SKM-1 (cell line): ENCODE measurements around the gene SERPINF2.
"Not testable (repeated sequence)": the region's sequence is repeated elsewhere in the genome, so short reads cannot be mapped to it uniquely, and the experiment has no call there.

Experiments
- DNase-seq: peaks from one replicate; lab custom pipeline; 2025; ENCODE audit not compliant: unreplicated experiment; lab: John Stamatoyannopoulos, UW

Gene SERPINF2

DNA sequence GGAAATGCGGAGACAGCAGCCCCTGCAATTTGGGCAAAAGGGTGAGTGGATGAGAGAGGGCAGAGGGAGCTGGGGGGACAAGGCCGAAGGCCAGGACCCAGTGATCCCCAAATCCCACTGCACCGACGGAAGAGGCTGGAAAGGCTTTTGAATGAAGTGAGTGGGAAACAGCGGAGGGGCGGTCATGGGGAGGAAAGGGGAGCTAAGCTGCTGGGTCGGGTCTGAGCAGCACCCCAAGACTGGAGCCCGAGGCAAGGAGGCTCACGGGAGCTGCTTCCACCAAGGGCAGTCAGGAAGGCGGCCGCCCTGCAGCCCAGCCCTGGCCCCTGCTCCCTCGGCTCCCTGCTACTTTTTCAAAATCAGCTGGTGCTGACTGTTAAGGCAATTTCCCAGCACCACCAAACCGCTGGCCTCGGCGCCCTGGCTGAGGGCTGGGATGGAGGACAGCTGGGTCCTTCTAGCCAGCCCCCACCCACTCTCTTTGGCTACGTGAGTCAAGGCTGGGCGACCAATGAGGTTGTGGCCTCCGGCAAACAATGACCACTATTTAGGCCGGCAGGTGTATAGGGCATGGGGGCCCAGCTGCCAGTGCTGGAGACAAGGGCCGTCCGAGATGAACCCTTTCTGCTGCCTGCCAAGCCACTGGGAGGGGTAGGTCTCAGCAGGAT, 19.7 kb downstream of the SERPINF2 start:
- no peak for DNase-seq

DNA sequence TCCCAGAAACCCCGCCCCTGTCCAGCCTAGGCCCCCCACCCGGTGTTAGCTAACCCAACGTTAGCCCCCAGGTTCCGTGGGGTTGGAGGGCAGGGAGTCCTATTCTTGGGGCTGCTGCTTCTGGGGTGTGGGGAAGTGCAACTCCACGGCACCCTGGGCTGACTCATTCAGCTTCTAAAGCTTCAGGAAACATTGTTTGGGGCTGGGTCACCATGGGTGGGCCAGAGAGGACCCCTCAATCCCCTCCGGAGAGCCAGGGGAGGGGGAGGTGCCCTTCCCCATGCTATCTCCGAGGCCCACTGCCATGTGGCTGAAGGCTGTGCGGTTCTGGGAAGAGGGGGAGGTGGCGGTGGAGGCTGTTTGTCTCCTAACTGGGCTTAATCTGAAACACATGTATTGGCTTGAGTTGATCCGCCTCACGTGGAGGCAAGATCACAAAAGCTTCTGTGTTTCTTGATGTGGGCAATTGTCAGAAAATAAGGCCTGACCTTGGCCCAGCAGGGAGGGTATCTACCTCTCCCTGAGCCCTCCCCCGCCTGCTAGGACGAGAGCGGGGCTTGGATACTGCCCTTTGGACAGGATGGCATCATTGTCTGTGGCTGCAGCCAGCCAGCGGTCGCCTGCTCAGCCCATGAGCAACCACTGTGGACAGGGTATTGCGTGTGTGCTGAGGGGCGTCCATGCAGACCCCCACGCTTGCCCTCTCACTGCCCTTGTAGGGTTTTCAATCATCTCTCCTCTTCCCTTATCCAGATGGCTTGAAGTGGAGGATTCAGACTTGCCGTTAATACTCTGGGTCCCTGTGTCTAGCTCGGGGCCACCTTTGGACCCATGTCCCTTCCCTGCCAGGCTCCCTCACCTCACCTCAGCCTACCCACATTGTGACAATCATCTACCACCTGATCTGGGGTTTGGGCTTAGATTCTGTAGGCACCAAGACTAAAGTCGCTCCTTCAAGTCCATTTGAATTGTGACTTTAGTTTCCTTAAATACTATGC, 20.5 kb downstream of the SERPINF2 start:
- no peak for DNase-seq

DNA sequence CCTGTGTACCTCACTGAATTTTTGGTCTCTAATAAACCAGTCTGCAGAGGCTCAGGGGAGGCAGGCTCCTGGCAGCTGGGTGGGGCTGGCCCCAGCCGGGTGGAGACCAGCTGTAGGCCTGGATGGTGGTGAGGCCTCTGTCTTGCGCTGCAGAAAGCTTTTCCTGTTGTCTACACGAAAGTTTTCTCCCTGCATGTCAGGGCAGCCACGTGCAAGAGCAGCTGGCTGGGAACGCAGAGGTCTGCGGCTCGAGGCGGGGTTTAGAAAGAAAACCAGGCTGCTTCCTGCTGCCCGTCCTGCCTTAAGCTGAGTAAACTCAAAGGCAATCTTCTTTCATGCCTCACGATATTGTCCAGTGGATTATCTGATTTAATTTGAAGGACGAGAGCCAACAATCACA, 21.6 kb downstream of the SERPINF2 start:
- DNase-seq = no peak

DNA sequence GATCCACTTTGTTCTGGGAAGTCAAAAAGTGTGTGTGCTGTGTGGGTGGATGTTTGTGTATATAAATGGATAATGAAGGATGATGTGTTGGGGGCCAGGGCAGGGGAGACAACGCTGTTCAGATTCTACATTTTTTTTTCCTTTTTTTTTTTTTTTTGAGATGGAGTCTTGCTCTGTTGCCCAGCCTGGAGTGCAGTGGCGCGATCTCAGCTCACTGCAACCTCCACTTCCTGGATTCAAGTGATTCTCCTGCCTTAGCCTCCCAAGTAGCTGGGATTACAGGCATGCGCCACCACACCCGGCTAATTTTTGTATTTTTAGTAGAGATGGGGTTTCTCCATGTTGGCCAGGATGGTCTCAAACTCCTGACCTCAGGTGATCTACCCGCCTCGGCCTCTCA, 22.0 kb downstream of the SERPINF2 start:
- DNase-seq = not testable (repeated sequence)

DNA sequence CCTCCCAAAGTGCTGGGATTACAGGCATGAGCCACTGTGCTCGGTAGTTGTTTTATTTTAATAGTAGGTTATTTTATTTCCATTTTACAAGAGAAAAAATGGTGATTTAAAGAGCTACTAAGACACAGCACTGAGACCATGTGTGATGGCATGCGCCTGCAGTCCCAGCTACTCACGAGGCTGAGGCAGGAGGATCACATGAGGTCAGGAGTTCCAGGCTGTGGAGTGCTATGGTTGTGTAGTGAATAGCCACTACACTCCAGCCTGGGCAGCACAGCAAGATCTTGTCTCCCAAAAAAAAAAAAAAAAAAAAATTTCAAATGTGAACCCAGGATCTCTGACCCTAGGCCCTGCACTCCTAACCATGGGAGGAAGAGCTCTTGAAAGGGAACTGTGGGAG, 22.9 kb downstream of the SERPINF2 start:
- no peak for DNase-seq

DNA sequence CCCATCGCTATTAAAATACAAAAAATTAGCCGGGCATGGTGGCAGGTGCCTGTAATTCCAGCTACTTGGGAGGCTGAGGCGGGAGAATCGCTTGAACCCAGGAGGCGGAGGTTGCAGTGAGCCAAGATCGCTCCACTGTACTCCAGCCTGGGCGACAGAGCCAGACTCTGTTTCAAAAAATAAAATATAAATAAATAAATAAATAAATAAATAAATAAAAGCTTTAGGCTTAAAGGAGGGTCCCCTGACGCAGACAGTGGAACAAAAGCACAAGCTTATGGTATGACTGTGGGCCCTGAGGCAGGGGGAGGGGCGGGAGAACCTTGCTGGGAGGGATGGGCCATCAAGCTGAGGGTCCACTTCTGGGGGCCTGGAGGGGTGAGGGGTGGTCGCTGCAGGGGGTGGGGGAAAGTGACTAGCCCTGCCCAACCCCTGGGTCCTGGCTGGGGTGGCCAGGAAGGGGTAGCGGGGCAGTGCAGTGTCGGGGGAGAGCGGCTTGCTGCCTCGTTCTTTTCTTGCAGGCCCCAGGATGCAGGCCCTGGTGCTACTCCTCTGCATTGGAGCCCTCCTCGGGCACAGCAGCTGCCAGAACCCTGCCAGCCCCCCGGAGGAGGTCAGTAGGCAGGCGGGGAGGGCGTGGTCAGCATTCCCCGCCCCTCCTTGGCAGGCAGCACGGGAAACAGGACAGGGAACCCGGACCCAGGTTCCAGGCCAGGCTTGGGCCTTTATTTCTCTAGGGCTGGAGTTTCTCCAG, 23.9 kb downstream of the SERPINF2 start:
- DNase-seq = no peak

DNA sequence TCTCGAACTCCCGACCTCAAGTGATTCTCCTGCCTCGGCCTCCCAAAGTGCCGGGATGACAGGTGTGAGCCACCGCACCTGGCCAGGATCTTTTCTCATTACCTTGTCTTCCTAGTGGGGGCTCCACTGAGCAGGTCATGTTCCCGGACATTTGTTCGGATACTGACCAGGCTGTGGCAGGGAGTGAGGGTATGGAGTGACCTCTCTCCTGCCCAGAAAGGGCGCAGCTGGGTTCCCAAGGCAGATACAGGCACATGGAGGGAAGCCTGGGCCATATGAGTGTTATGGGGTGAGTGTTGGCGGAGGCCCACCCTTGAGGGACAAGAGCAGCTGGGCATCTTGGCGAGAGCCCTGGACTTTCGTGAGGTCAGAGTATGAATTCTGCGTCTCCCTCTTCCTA, 24.7 kb downstream of the SERPINF2 start:
- no peak for DNase-seq

DNA sequence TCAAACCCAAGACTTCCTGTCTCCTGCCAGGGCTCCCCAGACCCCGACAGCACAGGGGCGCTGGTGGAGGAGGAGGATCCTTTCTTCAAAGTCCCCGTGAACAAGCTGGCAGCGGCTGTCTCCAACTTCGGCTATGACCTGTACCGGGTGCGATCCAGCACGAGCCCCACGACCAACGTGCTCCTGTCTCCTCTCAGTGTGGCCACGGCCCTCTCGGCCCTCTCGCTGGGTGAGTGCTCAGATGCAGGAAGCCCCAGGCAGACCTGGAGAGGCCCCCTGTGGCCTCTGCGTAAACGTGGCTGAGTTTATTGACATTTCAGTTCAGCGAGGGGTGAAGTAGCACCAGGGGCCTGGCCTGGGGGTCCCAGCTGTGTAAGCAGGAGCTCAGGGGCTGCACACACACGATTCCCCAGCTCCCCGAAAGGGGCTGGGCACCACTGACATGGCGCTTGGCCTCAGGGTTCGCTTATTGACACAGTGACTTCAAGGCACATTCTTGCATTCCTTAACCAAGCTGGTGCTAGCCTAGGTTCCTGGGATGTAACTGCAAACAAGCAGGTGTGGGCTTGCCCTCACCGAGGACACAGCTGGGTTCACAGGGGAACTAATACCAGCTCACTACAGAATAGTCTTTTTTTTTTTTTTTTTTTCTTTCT, 27.3 kb downstream of the SERPINF2 start:
- no peak for DNase-seq

DNA sequence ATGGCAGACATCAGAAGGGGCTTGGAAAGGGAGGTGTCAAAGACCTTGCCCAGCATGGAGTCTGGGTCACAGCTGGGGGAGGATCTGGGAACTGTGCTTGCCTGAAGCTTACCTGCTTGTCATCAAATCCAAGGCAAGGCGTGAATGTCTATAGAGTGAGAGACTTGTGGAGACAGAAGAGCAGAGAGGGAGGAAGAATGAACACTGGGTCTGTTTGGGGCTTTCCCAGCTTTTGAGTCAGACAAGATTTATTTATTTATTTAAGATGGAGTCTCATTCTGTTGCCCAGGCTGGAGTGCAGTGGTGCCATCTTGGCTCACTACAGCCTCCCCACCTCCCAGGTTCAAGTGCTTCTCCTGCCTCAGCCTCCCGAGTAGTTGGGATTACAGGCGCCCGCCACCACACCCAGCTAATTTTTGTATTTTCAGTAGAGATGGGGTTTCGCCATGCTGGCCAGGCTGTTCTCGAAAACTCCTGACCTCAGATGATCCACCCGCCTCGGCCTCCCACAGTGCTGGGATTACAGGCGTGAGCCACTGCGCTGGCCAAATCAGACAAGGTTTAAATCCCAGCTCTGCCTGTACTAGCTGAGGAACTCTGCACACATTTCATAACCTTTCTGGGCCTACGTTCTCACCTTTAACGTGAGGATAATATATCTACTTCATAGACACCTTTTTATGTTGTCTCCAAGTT, 30.5 kb downstream of the SERPINF2 start:
- not testable (repeated sequence) for DNase-seq

DNA sequence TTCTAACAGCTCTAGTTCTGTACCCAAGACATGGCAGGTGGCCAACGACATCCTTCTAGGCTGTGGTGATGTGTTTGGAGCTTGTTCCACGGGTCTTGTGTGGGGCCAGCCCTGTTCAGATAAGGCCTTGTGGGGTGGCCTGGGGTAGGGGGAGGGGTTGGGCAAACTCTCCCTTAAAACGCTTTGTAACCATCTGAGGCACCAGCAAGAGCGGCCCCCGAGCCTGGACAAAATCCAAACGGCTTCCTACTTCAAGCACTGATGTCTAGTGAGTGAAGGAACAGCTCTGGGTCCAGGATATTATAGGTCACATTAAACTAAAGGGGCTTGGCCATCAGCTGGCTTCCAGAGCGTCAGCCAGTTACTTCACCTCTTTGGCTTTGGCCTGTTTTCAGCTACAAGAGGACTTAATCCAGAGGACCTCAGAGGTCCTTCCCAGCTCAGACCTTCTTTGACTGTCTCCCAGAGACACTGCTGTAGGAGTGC, 31.1 kb downstream of the SERPINF2 start:
- no peak for DNase-seq

DNA sequence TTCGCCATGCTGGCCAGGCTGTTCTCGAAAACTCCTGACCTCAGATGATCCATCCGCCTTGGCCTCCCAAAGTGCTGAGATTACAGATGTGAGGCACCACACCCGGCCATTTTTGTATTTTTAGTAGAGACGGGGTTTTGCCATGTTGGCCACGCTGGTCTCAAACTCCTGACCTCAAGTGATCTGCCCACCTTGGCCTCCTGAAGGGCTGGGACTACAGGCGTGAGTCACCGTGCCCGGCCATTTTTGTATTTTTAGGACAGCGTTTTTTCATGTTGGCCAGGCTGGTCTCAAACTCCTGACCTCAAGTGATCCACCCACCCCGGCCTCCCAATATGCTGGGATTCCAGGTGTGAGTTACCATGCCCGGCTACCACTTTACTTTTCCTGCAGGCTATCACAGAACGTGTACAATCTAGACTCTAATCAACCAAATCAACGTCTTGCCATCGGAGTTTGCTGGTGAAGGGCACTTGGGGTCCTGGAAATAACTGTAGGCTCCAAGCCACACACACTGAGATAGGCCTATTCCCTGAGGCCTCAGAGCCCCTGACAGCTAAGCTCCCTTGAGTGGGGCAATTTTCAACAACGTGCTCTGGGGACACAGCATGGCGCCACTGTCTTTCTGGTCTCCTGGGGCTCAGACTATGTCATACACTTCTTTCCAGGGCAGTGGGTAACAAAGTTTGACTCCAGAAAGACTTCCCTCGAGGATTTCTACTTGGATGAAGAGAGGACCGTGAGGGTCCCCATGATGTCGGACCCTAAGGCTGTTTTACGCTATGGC, 31.9 kb downstream of the SERPINF2 start:
- no peak for DNase-seq

DNA sequence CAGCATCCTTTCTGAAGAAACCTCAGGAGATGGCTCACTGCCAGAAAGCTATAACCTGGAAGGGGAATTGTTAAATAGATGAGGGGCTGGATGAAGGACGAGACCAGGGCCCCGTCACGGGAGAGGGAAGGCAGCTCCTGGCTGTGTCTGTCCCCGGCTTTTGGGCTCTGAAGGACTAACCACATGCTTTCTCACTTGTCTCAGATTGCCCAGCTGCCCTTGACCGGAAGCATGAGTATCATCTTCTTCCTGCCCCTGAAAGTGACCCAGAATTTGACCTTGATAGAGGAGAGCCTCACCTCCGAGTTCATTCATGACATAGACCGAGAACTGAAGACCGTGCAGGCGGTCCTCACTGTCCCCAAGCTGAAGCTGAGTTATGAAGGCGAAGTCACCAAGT, 33.7 kb downstream of the SERPINF2 start:
- no peak for DNase-seq

DNA sequence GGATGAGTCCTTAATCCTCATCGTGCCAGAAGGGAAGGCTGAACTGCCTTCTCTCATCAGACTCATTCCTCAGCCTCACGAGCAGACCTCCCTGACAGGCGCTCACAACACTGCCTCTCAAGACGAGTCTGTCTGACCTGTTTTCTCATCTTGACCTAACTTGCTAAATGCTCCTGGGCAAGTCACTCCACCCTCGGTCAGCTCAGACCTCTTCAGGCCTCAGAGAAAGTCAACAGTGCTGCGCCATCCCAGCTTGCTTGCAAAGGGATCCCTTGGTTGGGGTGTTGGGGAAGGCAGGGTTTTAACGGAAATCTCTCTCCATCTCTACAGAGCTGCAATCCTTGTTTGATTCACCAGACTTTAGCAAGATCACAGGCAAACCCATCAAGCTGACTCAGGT, 34.2 kb downstream of the SERPINF2 start:
- DNase-seq = no peak

DNA sequence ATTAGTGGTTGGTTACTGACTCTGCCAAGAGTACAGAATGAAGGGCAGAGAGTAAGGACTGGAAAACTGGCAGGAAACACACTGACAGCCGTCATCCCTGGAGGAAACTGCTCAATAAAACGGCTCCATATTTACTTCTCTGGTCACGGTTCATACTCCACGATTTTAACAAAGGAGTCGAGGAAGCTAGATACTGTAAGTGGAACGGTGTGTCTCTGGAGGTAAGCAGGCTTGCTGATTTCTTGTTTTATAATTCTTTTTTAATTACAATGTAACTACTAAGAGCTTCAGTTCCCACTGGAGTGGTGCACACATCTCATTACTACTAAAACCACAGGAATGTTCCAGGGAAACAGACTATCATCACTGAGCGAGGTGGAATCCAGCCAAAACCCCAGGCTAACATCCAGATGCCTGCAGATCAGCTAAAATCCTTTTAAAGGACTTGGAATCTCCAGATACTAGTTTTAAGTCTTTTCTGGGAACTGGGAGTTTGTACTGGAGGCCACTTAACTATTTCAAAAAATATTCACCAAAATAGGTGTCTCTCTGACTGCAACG, 37.0 kb downstream of the SERPINF2 start:
- DNase-seq = no peak

DNA sequence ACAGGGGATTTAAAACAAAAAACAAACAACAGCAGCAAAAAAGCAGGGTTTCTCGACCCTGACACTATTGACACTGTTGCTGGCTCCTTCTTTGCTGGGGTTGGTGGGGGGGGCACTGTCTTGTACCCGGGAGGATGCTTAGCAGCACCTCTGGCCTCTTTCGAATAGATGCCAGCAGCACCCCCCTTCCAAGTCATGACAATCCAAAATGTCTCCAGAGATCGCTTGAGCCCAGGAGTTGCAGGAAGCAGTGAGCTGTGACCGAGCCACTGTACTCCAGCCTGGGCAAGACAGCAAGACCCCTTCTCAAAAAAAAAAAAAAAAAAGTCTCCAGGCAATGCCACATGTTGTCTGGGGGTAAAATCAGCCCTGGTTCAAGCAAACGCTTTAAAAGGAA, 39.5 kb downstream of the SERPINF2 start:
- no peak for DNase-seq

DNA sequence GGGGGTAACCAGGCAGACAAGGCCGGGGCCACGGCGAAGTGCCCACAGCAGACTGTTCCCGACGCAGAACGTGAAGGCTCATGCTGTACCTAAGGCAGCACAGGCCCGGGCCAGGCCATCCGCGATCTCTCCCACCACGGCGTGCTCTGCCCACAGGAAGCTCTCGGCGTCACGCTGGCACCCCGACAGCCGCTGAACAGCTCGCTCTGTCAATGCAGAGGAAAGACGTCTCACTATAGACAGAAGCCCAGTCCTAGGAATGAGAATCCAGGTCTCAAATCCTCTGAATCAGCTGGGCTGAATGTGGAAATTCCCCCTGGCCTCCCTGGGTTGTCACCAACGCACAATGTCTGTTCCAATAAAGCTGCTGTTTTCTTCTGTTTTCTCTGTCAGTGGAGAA, 40.6 kb downstream of the SERPINF2 start:
- DNase-seq = no peak

DNA sequence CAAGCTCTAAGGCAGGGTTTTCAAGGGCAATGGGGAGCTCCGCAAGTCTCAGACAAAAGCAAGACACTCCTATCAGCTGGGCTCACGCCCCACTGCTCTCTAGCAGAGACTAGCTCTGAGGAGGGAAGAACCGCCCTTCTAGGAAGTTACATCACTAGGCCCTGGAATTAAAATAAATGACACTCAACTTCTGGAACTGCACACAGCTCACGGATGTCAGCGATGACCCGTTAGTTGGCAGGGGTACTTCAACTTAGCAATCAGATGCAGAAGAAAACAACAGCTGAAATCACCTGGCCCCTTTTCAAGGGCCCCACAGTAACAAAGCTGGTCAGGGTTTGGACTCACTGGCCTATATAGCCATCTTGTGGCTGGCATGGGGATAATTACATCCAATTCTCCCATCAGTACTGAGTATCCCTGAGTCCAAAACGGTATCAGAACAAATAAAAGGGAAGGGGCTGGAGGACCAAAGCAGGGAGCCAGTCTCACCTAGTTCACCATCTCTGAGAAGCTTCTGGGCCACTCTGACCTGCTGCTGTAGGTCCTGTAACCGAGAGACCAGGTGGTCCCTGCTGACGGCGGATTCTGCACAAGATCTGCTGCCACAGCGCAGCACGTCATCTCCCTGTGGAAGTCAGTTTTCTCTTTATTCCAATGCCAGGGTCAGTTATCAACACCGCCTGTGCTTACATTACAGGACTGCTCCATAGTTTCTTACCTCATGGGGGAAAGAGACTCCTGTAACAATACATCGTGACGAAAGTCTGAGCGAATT, 41.4 kb downstream of the SERPINF2 start:
- no peak for DNase-seq

DNA sequence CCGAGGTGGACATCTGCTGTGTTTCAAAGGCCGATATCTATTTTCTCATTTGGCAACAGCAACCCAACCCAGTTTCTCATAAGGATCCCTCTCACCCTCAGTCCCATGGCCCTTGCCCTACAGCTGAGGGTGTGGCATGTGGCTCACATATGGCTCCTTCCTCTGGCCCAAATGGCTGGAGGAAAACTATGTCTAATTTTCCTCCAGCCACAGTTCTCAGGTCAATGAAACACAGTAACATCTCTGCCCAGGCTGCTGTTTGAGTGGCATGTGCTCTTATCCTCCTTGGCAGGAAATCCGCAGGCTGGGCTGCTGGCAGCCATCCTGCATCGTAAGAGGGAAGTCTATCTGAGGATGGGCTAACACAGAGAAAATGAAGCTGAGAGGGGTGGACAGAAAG, 43.3 kb downstream of the SERPINF2 start:
- no peak for DNase-seq
